Parathyroid adenoma (tissue), 2 donors: ENCODE measurements around the gene XPNPEP3.
A peak's percentile ranks its signal among the peaks of the same experiment; 100 is the strongest.

Source experiments
- H2AFZ ChIP-seq: fragments of 300-600 bp; sonication (generic); one replicate; pipeline ENCODE4 v1.7.0; 2017; ENCODE audit warnings: antibody characterized with exemption, mild to moderate bottlenecking
- H3K27ac ChIP-seq: fragments of 300-600 bp; sonication (generic); one replicate; pipeline ENCODE4 v1.7.0; 2017
- H3K27me3 ChIP-seq: fragments of 300-600 bp; sonication (generic); one replicate; pipeline ENCODE4 v1.7.0; 2017; ENCODE audit warnings: low read length; ENCODE audit not compliant: control insufficient read depth, insufficient read depth
- H3K36me3 ChIP-seq: fragments of 300-600 bp; sonication (generic); one replicate; pipeline ENCODE4 v1.7.0; 2017; ENCODE audit warnings: low read length; ENCODE audit not compliant: control insufficient read depth, insufficient read depth
- H3K4me1 ChIP-seq: fragments of 300-600 bp; sonication (generic); one replicate; pipeline ENCODE4 v1.7.0; 2017; ENCODE audit warnings: control low read depth
- H3K4me2 ChIP-seq: fragments of 300-600 bp; sonication (generic); one replicate; pipeline ENCODE4 v1.7.0; 2017; ENCODE audit warnings: low read length
- H3K4me3 ChIP-seq: fragments of 300-600 bp; sonication (generic); one replicate; pipeline ENCODE4 v1.7.0; 2017; ENCODE audit warnings: low read depth, low read length
- H3K79me2 ChIP-seq: fragments of 300-600 bp; sonication (generic); one replicate; pipeline ENCODE4 v1.7.0; 2017; ENCODE audit warnings: control low read depth
- H3K9ac ChIP-seq: fragments of 300-600 bp; sonication (generic); one replicate; pipeline ENCODE4 v1.7.0; 2017; ENCODE audit warnings: mild to moderate bottlenecking
- H3K9me3 ChIP-seq: fragments of 300-600 bp; sonication (generic); one replicate; pipeline ENCODE4 v1.7.0; 2017; ENCODE audit warnings: low read length; ENCODE audit not compliant: control insufficient read depth
- TF ChIP-seq, protein P1 (sequence below): fragments of 300-600 bp; sonication (generic); IDR thresholded peaks from one replicate; pipeline ENCODE4 v1.7.0; 2017; ENCODE audit warnings: antibody characterized with exemption, mild to moderate bottlenecking
- donor health status: primary hyperparathyroidism.

The XPNPEP3 gene

DNA sequence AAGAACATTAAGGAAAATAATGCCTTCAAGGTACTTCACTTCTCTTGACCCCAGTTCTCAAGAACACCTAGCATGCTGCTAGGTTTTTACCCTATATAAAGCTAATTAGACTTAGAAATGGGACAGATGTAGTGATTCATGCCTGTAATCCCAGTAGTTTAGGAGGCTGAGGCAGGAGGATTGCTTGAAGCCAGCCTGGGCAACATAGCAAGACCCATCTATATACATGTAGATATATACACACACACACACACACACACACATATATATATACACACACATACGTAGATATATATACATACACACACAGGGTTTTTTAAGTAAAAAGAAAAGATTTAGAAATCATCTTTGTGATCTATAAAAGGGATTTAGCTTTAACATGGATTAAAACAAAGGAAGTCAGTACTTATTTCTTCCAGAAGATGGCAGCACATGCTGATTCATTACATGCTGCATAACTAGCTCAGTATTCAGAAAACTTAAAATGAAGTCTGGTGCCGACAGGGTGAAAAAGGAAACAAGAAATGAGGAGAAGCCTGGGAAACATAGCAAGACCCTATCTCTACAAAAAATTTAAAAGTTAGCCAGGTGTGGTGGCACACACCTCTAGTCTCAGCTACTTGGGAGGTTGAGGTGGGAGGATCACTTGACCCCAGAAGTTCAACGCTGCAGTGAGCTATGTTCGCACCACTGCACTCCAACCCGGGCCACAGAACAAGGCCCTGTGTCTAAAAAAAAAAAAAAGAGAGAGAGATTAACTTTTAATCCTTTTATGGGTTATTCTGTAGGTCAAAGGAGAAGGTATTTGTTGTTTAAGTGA is 65.7 kb downstream of the XPNPEP3 start:
- H2AFZ ChIP-seq = no peak overlapping the region
- TF ChIP-seq, protein P1, sequence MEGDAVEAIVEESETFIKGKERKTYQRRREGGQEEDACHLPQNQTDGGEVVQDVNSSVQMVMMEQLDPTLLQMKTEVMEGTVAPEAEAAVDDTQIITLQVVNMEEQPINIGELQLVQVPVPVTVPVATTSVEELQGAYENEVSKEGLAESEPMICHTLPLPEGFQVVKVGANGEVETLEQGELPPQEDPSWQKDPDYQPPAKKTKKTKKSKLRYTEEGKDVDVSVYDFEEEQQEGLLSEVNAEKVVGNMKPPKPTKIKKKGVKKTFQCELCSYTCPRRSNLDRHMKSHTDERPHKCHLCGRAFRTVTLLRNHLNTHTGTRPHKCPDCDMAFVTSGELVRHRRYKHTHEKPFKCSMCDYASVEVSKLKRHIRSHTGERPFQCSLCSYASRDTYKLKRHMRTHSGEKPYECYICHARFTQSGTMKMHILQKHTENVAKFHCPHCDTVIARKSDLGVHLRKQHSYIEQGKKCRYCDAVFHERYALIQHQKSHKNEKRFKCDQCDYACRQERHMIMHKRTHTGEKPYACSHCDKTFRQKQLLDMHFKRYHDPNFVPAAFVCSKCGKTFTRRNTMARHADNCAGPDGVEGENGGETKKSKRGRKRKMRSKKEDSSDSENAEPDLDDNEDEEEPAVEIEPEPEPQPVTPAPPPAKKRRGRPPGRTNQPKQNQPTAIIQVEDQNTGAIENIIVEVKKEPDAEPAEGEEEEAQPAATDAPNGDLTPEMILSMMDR = peak; percentile 60
- no peak overlapping the region for H3K4me3 ChIP-seq
- H3K9ac ChIP-seq = no peak overlapping the region
- no peak overlapping the region for H3K4me2 ChIP-seq
- H3K9me3 ChIP-seq = no peaks in the 10 kb centered on the region
- no peaks in the 10 kb centered on the region for H3K36me3 ChIP-seq
- H3K27ac ChIP-seq = no peak overlapping the region
- no peaks in the 10 kb centered on the region for H3K27me3 ChIP-seq
- H3K4me1 ChIP-seq = no peaks in the 10 kb centered on the region
- H3K79me2 ChIP-seq = no peaks in the 10 kb centered on the region

DNA sequence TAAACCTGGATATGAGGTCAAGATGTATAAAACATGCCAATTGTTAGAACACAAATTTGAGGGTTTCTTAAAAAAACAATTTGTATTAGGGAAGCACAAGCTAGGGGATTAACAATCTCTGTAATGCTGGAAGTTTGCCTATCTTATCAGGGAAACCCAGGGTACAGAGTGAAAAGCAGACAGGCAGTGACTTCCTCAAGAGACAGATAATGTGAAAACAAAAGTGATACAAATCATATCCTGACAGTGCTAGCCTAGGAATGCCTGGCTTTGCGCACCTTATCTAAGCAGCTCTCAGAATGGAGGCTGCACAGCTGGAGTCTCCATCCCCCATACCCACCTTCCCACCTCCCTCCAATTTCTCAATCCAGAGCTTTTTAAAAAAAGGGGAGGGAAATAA is 71.7 kb downstream of the XPNPEP3 start:
- H3K9ac ChIP-seq = no peak overlapping the region
- H3K9me3 ChIP-seq = no peaks in the 10 kb centered on the region
- H2AFZ ChIP-seq = no peak overlapping the region
- H3K36me3 ChIP-seq = no peaks in the 10 kb centered on the region
- H3K79me2 ChIP-seq = no peaks in the 10 kb centered on the region
- H3K4me2 ChIP-seq = no peak overlapping the region
- H3K4me3 ChIP-seq = no peak overlapping the region
- no peaks in the 10 kb centered on the region for H3K27me3 ChIP-seq
- TF ChIP-seq, protein P1 = no peak
- no peaks in the 10 kb centered on the region for H3K4me1 ChIP-seq
- H3K27ac ChIP-seq = no peak overlapping the region

DNA sequence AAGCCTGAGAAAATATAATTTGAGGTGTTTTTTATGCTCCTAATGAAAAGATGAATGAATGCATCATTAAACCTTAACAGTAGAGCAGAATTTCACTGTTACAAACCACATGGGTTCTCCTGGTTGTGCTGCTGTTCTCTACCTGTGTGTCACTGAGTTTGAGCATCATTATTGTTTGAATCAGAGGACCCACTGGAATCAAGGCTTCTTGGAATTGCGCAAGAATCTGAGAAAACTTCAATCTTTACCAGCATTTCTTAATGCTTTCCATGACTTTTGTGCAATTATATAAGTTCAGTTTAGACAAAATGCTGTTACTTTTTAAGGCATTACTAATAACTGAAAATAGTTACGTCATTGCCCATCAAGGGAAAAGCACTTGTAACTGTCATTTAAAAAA is 75.4 kb downstream of the XPNPEP3 start:
- H3K27me3 ChIP-seq = no peaks in the 10 kb centered on the region
- no peaks in the 10 kb centered on the region for H3K4me1 ChIP-seq
- H3K79me2 ChIP-seq = no peaks in the 10 kb centered on the region
- H3K36me3 ChIP-seq = no peaks in the 10 kb centered on the region
- H3K9me3 ChIP-seq = no peaks in the 10 kb centered on the region
- no peak overlapping the region for H3K4me2 ChIP-seq
- H3K9ac ChIP-seq = no peak overlapping the region
- H3K27ac ChIP-seq = no peak overlapping the region
- H2AFZ ChIP-seq = no peak overlapping the region
- no peak overlapping the region for H3K4me3 ChIP-seq
- TF ChIP-seq, protein P1 = no peak

DNA sequence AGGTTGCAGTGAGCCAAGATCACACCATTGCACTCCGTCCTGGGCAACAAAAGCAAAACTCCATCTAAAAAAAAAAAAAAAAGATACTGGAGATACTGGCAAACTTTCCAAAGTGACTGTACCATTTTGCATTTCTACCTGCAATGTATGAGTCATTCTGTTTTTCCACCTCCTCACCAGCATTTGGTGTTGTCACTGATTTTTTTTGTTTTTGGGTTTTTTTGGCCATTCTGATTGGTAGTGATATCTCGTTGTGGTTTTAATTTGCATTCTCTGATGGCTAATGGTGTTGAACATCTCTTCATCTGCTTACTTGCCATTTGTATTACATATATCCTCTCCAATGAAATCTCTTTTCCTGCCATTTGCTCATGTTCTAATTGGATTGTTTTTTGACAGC is 82.3 kb downstream of the XPNPEP3 start:
- no peaks in the 10 kb centered on the region for H3K36me3 ChIP-seq
- TF ChIP-seq, protein P1 = no peak
- H2AFZ ChIP-seq = no peak overlapping the region
- H3K4me1 ChIP-seq = no peaks in the 10 kb centered on the region
- H3K4me3 ChIP-seq = no peak overlapping the region
- no peak overlapping the region for H3K27ac ChIP-seq
- H3K9me3 ChIP-seq = no peaks in the 10 kb centered on the region
- no peak overlapping the region for H3K4me2 ChIP-seq
- no peaks in the 10 kb centered on the region for H3K79me2 ChIP-seq
- no peaks in the 10 kb centered on the region for H3K27me3 ChIP-seq
- no peak overlapping the region for H3K9ac ChIP-seq
